HepG2 (cell line): ENCODE data around the gene S100P. TPM values are rescaled to one million over a fixed set of nuclear protein-coding genes. Genes with fewer than 3 reads are reported as not detected.
A peak's percentile ranks its signal among the peaks of the same experiment; 100 is the strongest.

ENCODE experiments used
- ETV5 ChIP-seq: IDR thresholded peaks from 2 replicates; pipeline ENCODE4 v1.6.1; 2018; ENCODE audit warnings: missing biosample characterization, missing genetic modification reagents, inconsistent platforms, borderline replicate concordance
- HDAC1 ChIP-seq: sonication (generic); formaldehyde crosslinking; IDR thresholded peaks from 2 replicates; pipeline ENCODE4 v1.5.1; 2020; ENCODE audit warnings: mild to moderate bottlenecking, missing genetic modification reagents
- HNF4A ChIP-seq: sonication (generic); formaldehyde crosslinking; IDR thresholded peaks from 2 replicates; pipeline ENCODE4 v1.4.0; 2020; ENCODE audit warnings: missing genetic modification reagents
- MAZ ChIP-seq, 2 experiments: sonication (generic) in 1 of 2; formaldehyde crosslinking in 1 of 2; IDR thresholded peaks; 2 replicates each; pipeline versions ENCODE4 v1.5.0 to v1.6.1; 2012 to 2020; ENCODE audit warnings: low read depth in 2 of 2, mild to moderate bottlenecking in 2 of 2, borderline replicate concordance in 1 of 2, improper control_type of control experiment in 1 of 2, low read length in 1 of 2, missing genetic modification reagents in 1 of 2, moderate library complexity in 1 of 2
- MIXL1 ChIP-seq: IDR thresholded peaks from 2 replicates; pipeline ENCODE4 v1.6.1; 2016
- NPAS2 ChIP-seq: sonication (generic); formaldehyde crosslinking; IDR thresholded peaks from 2 replicates; pipeline ENCODE4 v1.8.0; 2022; ENCODE audit warnings: mild to moderate bottlenecking, missing genetic modification reagents, borderline replicate concordance
- PLSCR1 ChIP-seq: sonication (generic); formaldehyde crosslinking; IDR thresholded peaks from 2 replicates; pipeline ENCODE4 v1.5.0; 2020; ENCODE audit warnings: missing genetic modification reagents, mild to moderate bottlenecking, borderline replicate concordance
- RBM22 ChIP-seq: fragments of 200-400 bp; formaldehyde crosslinking; optimal IDR thresholded peaks from 2 replicates; pipeline ENCODE3; 2017; ENCODE audit warnings: mild to moderate bottlenecking, low read length, moderate library complexity
- REL ChIP-seq: sonication (generic); formaldehyde crosslinking; conservative IDR thresholded peaks from 2 replicates; pipeline ENCODE4 v1.8.0; 2022; ENCODE audit warnings: mild to moderate bottlenecking, missing genetic modification reagents, moderate library complexity
- RELA ChIP-seq: sonication (generic); formaldehyde crosslinking; IDR thresholded peaks from 2 replicates; pipeline ENCODE4 v1.4.0; 2020; ENCODE audit warnings: missing genetic modification reagents
- RORA ChIP-seq: sonication (generic); formaldehyde crosslinking; IDR thresholded peaks from 2 replicates; pipeline ENCODE4 v1.5.0; 2020; ENCODE audit warnings: mild to moderate bottlenecking, missing genetic modification reagents, moderate library complexity
- RXRB ChIP-seq: IDR thresholded peaks from 2 replicates; pipeline ENCODE4 v1.6.1; 2016; ENCODE audit warnings: borderline replicate concordance, missing genetic modification reagents, missing compliant biosample characterization
- SOX6 ChIP-seq, 2 experiments: fragments of 450-650 bp in 1 of 2; sonication (generic) in 1 of 2; formaldehyde crosslinking in 1 of 2; IDR thresholded peaks; 2 replicates each; pipeline versions ENCODE4 v1.4.0 to v1.6.1; 2017 to 2020; ENCODE audit warnings: antibody characterized with exemption in 1 of 2, mild to moderate bottlenecking in 1 of 2, missing genetic modification reagents in 1 of 2
- THAP8 ChIP-seq: sonication (generic); formaldehyde crosslinking; IDR thresholded peaks from 2 replicates; pipeline ENCODE4 v1.5.1; 2020; ENCODE audit warnings: missing genetic modification reagents, mild to moderate bottlenecking, borderline replicate concordance
- TSC22D2 ChIP-seq: sonication (generic); formaldehyde crosslinking; IDR thresholded peaks from 2 replicates; pipeline ENCODE4 v1.5.1; 2020; ENCODE audit warnings: missing genetic modification reagents, mild to moderate bottlenecking, borderline replicate concordance
- ZBTB10 ChIP-seq: sonication (generic); formaldehyde crosslinking; IDR thresholded peaks from 2 replicates; pipeline ENCODE4 v1.4.0; 2020; ENCODE audit warnings: missing genetic modification reagents, borderline replicate concordance
- ZNF556 ChIP-seq: sonication (generic); formaldehyde crosslinking; IDR thresholded peaks from 2 replicates; pipeline ENCODE4 v1.4.0; 2020; ENCODE audit warnings: mild to moderate bottlenecking, missing genetic modification reagents, borderline replicate concordance
- ZNF615 ChIP-seq: sonication (generic); formaldehyde crosslinking; IDR thresholded peaks from 2 replicates; pipeline ENCODE4 v1.5.0; 2020; ENCODE audit warnings: mild to moderate bottlenecking, missing genetic modification reagents, borderline replicate concordance
- ZNF703 ChIP-seq: sonication (generic); formaldehyde crosslinking; IDR thresholded peaks from 2 replicates; pipeline ENCODE4 v1.5.1; 2020; ENCODE audit warnings: missing genetic modification reagents, mild to moderate bottlenecking, moderate library complexity, borderline replicate concordance
- ZNF749 ChIP-seq: sonication (generic); formaldehyde crosslinking; IDR thresholded peaks from 2 replicates; pipeline ENCODE4 v1.8.0; 2022; ENCODE audit warnings: mild to moderate bottlenecking, missing genetic modification reagents, moderate library complexity, borderline replicate concordance
- ZNF775 ChIP-seq: sonication (generic); formaldehyde crosslinking; IDR thresholded peaks from 2 replicates; pipeline ENCODE4 v1.4.0; 2020; ENCODE audit warnings: missing genetic modification reagents, mild to moderate bottlenecking, moderate library complexity, borderline replicate concordance
- ZNF879 ChIP-seq: sonication (generic); formaldehyde crosslinking; IDR thresholded peaks from 2 replicates; pipeline ENCODE4 v1.8.1; 2023; ENCODE audit warnings: missing genetic modification reagents
- polyA plus RNA-seq, 8 experiments: library from polyadenylated mRNA; depleted of rRNA in 3 of 8; stranded (reverse) in 7 of 8; unstranded in 1 of 8; fragments of >200 nt; fragmentation: Illumina TruSeq in 4 of 8; extraction: Trizol in 4 of 8; gene quantifications; 2 replicates each; pipeline versions ENCODE4 v1.2.1 to v1.2.3, GENCODE V29; 2011 to 2016; ENCODE audit warnings: low read depth in 4 of 8, missing spikeins in 1 of 8, mixed read lengths in 1 of 8; ENCODE audit not compliant: insufficient read depth in 1 of 8
- total RNA-seq, 5 experiments: library from RNA; depleted of rRNA; stranded (reverse); fragments of >200 nt; fragmentation: Illumina TruSeq; extraction: Trizol; gene quantifications; 2 replicates each; pipeline ENCODE4 v1.2.3, GENCODE V29; 2016; ENCODE audit warnings: low read depth in 1 of 5

S100P gene
- total and polyA plus RNA-seq, 2 of the 13 experiments (the other 11 are each of a cell fraction or from before 2014, with no cell fraction given) = 278 to 1,649 TPM

GRCh38 chr4:6716018-6716911 is 22.6 kb downstream of the S100P start, which contains the start of gene BLOC1S4 (continued):
- TF ChIP-seq SOX6 (IDR thresholded peaks at IDR 0.05) (no peak), SOX6 (CRISPR knock-in tag; IDR thresholded peaks at IDR 0.05) (peak; percentile 52), ZNF749 (peak; percentile 45; the same call in 1 of the 2 replicates), ZNF556 (CRISPR knock-in tag) (0 out of 2 replicates have a peak, but pooled peaks have one; percentile 61), ZNF775 (CRISPR knock-in tag) (no peak), ZNF879 (CRISPR knock-in tag) (0 out of 2 replicates have a peak, but pooled peaks have one; percentile 64), ZBTB10 (no peak), ZNF703 (no peak), ETV5 (peak; percentile 99), MAZ (IDR thresholded peaks at IDR 0.05; ENCODE audit: borderline replicate concordance, low read depth, low read length) (no peak), MAZ (CRISPR knock-in tag; IDR thresholded peaks at IDR 0.05; ENCODE audit: low read depth) (peak; percentile 77), RXRB (CRISPR knock-in tag) (0 out of 2 replicates have a peak, but pooled peaks have one; percentile 1), RBM22 (no peak), RELA (no peak; the same call in 1 of the 2 replicates), REL (CRISPR knock-in tag) (no peak), MIXL1 (CRISPR knock-in tag) (0 out of 2 replicates have a peak, but pooled peaks have one; percentile 2), HDAC1 (CRISPR knock-in tag) (peak; percentile 91), NPAS2 (CRISPR knock-in tag) (no peak), TSC22D2 (CRISPR knock-in tag) (peak; percentile 68; the same call in 1 of the 2 replicates), RORA (CRISPR knock-in tag) (no peak), PLSCR1 (CRISPR knock-in tag) (no peak), HNF4A (CRISPR knock-in tag) (no peak), ZNF615 (CRISPR knock-in tag) (no peak), THAP8 (no peak)
